GM18508 (cell line): ENCODE results near the gene ATP6V0D1.

Experiments used
- ATAC-seq: cut with Tn5 transposase; IDR thresholded peaks from one replicate; pipeline ENCODE4 v1.9.1; 2021; ENCODE audit warnings: moderate number of reproducible peaks; ENCODE audit not compliant: insufficient read depth, unreplicated experiment

Gene ATP6V0D1

DNA sequence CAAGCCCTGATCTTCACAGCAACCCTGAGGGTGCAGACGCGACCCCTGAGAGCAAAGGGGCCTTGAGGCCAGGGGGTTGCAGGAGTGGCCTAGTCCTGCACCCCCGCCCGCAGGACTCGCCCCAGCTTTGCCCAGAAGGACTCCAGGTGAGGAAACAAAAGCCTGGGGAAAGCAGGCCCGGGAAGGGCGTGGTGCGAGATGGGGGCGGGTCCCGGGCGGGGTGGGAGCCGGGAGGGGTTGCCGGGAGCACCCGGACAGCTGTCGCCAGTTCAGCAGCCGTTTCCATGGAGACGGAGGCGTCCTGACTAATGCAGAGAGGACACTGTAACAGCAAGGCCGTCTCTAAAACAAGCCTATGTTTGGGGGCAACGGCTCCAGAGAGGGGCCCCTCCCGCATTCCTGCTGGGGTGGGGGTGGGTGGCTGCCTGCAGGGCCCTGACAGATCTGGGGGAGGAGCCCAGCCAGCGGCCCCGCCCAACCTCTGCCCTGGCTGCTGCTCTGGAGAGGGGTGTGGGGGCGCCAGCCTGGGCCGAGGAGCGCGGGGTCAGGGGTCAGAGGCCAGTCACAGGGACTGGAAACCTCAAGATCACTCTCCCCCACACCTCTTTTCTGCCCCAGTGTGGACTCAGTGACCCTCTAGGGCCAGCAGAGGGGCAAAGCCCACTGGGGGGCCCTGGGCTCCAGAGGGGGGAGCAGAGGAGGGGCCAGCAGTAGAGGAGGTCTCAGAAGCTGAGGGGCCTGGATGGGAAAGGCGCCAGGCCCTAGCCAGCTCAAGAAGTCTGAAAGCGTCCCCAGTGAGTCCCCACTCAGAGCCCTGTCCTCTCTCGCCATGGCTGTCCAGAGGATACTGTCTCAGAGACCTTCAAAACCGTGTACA lies 84.6 kb downstream of the ATP6V0D1 start:
- ATAC-seq, result no peak

DNA sequence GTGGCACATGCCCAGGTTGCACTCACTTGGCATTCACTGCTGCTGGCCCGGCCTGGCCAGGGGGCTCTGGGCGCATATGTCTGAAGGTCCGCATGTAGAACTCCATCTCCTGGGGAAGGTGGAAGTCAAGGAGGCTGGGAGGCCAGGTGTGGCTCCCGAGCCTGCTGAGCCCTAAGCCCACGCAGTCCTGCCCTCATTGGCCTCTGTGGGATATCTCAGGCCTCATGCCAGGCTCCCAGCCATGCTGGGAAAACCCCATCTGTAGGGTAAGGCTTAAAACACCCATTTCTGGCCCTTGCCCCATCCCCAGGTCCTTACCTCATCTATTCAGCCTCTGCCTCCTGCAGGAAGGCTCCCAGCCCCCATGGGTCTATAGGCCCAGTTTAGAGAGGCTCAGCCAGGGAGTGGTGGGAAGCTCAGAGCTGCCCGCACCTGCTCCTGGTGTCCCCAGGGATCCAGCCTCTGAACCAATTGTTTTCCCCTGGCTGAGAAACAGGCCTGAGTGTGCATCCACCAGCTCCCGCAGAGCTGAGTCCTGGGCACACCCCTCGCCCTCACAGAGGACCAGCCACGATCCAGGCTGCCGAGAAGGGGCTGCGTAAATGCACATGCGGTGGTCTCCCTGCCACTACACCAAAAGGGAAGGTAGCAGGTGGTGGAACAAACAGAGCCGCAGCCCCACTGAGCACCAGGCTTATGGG lies 85.3 kb downstream of the ATP6V0D1 start:
- ATAC-seq, result no peak

DNA sequence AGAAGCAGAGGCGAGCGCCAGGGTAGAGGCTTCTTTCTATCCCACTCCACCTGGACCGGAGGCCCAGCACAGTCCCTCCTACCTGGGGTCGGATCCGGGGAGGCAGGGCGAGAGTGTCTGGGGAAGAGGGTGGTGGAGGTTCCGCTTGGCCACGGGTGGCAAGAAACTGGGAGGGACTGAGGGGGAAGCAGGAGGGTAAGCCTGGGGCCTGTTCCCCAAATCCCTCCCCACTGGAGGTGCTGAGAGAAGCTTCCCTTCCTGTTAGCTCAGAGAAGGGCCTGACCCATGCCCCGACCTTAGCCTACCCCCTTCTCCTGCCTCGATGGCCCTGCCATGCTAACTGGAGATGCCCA lies 85.9 kb downstream of the ATP6V0D1 start:
- ATAC-seq, result no peak

DNA sequence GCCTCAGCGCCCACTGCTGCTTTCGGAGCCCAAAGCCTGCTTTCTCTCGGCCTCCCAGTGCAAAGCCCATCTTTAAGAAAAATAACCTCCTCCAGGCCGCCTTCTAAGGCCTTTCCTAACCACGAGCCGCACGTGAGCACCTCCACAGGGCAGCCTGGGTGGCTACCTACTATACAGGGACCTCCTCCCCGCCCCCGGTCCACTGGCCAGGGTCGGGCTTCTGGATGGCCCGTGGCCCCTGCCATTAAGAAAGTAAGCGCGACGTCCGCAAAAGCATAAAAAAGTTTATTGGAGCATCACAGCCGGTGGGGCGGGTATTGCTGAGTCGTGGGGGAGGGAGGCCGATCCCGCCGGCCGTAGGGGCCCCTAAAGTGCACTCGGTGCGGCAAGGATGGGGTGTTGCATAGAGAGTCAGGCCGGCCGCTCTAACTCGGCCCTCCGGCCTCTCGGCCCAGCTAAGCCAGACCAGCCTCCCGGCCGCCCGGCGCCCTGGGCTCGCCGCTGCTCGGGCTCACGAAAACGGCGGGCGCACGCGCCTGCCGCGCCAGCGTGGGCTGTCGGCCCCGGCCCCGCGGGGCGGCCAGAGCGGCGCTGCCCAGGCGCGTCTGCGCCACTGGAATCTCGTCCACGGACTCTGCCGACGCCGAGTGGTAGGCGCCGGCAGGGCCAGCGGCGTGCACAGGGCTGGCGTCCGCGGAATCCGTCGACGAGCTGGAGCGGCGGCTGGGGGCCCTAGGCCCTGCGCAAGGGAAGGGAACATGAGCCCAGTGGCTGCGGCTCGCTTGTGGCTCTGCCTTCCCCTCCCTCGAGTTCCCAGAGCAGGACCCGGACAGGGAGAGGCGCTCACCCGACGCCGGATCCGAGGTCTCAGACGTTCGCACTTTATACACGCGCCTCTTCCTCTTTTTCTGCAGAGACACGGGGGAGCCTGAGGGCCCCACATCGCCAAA lies 86.5 kb downstream of the ATP6V0D1 start:
- ATAC-seq, result no peak

DNA sequence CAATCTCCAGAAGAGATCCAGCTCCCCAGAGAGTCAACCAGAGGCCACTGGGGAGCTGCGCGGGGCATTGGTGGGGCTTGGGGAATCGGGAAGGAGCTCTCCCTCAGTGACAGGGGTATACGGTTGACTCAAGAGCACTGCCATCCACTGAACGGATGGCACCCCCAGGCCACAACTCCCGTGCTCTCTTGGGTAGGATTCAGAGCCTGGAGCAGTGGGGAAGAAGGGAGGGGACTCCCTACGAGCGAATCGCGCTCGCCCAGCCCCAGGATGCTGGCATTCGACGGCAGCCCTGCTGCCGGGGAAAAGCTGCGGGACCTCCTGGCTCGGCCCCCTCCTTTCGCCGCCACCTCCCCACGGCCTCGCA lies 87.2 kb downstream of the ATP6V0D1 start:
- no peak for ATAC-seq

DNA sequence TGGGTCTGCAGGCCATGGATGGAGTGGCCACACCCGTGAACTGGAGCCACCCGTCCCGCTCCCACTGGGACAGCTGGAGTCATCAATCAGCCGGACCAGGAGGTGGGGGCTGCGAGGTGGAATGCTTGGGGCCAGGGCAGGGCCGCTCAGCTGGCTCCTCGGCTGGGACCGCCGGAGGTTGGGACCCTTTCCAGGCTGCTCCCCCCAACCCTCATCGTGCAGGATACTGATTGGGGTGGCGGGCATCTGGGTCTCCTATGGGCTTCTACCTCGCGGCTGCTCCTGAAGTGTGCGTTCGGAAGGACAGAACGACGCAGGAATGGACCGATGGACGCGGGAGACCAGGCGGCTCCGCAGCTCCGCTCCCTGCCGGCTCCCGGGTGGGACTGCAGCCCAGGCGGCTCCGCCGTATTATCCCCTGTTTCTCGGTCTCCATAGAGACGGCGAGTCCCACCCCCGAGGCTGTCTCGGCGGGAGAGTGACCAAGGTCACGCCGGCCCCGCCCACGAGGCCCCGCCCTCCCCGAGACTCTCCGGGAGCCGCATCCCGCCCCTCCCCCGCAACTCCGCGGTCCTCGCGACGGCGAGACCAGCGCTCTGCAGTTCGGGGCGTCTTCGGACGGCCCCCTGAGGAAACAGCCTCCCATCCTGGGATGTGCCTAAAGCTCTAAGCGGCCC lies 87.7 kb downstream of the ATP6V0D1 start, which contains the start of gene TPPP3:
Gene TPPP3 (minus strand): TSS at position 388 of the 677 bp plus-strand sequence. CDS start 2,387 bp downstream, outside the sequence.
- no peak for ATAC-seq

DNA sequence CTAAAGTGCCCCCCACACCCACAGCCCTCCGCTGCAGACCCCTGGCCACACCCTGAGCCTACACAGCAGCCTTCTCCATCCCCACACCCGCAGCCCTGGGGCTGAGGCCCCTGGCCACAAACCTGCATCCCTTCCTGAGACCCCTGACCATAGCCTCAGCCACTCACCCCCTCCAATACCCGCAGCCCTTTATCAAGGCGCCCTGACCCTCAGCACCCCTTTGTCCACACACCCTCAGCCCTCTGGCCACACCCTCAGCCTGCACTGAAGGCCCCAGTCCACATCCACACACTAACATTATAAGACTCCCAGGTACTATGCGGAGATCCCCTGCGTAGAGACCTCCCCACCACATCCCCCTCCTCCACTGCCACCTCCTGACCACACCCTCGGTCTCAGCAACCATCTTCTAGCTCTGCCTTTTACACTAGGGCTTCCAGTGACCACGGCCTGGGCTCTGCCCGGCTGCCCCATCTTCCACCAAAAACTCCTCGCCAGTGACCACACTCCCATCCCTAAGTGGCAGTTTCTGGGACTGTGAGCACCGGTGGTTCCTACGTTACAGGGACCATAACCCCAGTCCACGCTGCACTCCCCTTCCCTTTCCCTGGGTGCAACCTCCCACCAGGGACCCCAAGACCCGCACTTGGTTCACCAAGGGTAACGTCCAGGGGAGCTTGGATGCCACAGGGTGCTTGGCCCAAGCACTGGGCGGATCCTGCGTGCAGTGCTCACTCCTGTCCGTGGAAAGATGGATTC lies 88.5 kb downstream of the ATP6V0D1 start:
- no peak for ATAC-seq

DNA sequence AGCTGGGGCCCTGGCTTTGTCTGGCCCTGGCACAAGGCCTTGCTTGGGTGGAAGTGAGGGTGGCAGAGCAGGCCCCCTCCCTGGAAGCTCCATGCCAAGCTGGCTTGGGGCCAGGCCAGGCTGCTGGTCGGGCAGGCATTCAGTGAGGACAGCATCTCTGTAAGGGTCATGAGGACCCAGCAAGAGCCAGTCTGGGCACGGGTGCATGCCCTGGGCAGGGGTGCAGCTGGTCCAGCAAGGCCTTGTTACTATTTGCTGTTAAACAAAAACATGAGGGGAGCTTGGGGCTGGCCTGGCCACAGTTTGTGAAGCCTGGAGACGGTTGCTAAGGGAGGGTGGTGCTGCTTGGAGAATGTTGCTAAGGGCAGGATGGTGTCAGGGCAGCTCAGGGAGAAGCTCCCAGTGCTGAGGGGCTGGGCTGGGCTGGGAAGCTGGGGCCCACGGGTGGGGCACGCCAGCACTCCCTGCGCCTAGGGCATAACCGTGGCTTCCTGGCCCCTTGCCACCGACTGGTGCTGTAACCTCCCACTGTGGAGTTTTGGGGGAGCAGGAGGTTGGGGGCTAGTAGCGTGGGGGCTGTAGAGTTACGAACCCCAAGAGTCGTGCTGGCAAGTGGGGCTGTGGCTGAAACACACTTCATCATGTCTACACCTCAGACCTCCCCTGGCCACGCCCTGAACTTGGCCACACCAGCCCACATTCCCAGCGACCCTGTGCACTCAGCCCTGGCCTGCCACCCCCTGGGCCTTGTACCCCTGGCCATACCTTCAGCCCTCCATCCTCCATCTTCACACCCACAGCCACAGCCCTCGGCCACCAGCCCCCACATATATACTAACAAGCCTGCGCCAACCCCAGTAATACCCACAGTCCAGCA lies 89.3 kb downstream of the ATP6V0D1 start:
- no peak for ATAC-seq

DNA sequence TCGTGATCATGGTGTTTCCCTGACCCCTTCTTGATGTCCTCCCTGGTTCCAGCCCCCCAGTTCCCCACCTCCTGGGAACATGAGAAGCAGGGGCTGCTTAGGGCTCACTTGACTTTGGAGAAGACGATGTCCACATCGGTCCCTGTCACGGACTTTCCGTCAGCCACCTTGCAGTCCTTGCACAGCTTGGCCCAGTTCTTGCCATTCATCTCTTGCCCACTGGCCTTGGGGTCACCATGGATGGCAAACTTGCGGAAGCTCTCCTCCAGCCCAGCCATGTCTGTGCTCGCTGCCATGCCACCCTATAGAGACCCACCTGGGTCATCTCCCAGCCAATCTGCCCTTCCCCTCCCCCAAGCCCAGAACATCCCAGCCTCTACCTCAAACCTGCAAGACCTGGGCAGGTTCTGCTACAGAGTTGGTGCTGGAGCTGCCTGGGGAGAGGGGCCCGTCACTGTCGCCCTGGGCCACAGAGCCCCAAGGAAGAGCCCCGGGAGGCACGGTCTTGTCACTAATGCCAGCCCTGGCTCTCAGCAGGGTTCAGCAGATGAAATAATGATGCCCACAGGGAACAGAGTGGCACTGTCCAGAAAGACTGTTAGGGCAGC lies 90.0 kb downstream of the ATP6V0D1 start:
- no peak for ATAC-seq

DNA sequence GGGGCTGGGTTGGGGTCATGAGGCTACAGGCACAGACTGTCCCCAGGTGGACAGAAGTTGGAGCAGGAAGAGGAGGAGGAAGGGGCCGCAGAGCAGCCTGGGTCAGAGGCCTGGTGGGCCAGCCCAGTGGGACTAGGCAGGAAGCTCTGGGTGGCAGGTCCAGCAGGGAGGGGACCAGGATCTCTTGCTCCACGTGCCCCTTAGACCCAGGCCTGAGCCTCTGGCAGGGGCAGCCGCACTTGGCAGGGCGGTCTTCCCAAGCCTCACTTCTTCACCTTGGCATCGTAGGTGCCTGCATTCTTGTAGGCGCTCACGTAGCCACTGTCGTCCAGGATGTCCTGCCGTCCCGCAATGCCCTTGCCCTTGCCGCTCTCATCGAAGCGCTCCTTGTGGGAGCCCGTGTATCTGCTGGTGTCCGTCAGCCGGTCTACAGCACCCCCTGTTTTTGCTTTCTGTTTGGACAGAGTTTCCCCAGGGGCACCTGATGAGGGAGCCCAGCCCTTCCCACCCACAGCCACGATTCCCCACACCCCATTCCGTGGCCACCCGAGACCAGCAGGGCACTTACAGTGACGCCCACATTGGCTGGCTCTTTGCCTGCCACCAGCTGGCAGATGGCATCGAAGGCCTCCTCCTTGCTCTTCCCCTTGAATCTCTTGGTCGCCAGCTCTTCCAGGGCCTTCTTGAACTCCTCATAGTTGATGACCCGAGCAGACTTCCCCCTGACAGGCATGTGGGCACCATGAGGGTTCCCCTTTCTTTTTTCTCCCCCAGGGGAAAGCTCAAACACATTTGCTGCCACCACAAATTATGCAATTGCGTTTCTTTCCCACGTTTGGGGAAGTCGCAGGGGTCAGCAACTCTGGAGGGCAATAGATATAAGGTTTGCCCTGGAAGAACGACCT lies 90.8 kb downstream of the ATP6V0D1 start:
- no peak for ATAC-seq

DNA sequence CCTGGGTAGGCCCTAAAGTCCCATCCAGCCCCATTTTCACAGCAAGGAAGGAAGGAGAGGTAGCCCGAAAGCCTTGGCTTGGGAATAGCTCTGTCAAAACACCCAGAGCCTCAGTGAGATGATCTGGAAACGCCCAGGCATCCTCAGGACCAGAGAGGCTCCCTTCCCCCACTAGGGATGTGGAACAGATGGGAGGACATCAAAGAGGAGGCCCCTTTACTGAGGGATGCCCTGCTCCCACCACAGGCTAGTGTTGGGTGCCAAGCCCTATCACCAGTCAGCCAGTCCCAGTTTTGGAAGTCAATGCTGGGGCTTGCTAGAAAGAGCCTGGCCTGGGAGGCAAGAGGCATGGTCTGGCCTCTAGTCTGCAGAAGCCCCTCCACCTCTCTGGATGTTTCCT lies 92.4 kb downstream of the ATP6V0D1 start:
- no peak for ATAC-seq

DNA sequence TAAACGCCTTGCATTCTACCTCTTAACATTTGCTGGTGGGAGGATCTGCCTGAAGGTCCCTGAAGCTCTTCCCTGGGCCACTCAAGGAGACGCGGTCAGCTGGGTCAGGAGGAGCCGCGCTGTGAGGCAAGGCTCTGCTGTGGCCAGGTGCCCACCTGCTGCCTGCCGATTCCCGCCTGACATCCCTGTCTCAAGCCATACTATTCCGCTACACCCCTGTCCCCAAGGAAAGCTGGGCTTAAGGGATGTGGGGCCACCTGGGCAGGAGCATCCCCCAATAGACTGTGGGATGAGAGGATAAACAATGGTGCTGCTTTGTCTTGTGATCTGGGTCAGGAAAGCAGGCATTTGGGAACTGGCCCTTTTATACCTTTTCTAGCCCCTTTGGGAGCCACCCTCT lies 92.8 kb downstream of the ATP6V0D1 start:
- no peak for ATAC-seq
